Measurements from ENCODE around the gene IL31.

Gene IL31

GRCh38 chr12:122160761-122161160, 13.3 kb downstream of the IL31 start:
- DNase-seq (ENCODE audit: low read depth in 1 of 2, low spot score in 1 of 2) = no peak
- in situ Hi-C loops (cut with HindIII; ENCODE audit: low pct_unique_long_range_greater_than_20kb, low sequenced_read_pairs) = no loop called here
- no peak for TF ChIP-seq JUND (IDR thresholded peaks at IDR 0.05; ENCODE audit: low read depth)

GRCh38 chr12:122159882-122160281, 14.1 kb downstream of the IL31 start:
- peak in 1 of 2 experiments; percentile 48 for DNase-seq (ENCODE audit: low read depth in 1 of 2, low spot score in 1 of 2)
- in situ Hi-C loops (cut with HindIII; ENCODE audit: low pct_unique_long_range_greater_than_20kb, low sequenced_read_pairs) = no loop called here

GRCh38 chr12:122158700-122159285, 15.2 kb downstream of the IL31 start:
- TF ChIP-seq JUND (IDR thresholded peaks at IDR 0.05; ENCODE audit: low read depth) = no peak
- DNase-seq (ENCODE audit: low read depth in 1 of 2, low spot score in 1 of 2) = no peak

More at GRCh38 chr12:122159882-122160281, 14.1 kb downstream of the IL31 start:
- TF ChIP-seq JUND (IDR thresholded peaks at IDR 0.05; ENCODE audit: low read depth) = no peak

GRCh38 chr12:122155705-122156104, 18.3 kb downstream of the IL31 start:
- in situ Hi-C loops (cut with HindIII; ENCODE audit: low pct_unique_long_range_greater_than_20kb, low sequenced_read_pairs) = no loop called here
- no peak for TF ChIP-seq JUND (IDR thresholded peaks at IDR 0.05; ENCODE audit: low read depth)
- no peak for DNase-seq (ENCODE audit: low read depth in 1 of 2, low spot score in 1 of 2)

More at GRCh38 chr12:122158700-122159285, 15.2 kb downstream of the IL31 start:
- in situ Hi-C loops (cut with HindIII; ENCODE audit: low pct_unique_long_range_greater_than_20kb, low sequenced_read_pairs) = no loop called here

GRCh38 chr12:122152754-122153153, 21.3 kb downstream of the IL31 start:
- no peak for DNase-seq (ENCODE audit: low read depth in 1 of 2, low spot score in 1 of 2)
- in situ Hi-C loops (cut with HindIII; ENCODE audit: low pct_unique_long_range_greater_than_20kb, low sequenced_read_pairs) = no loop called here
- no peak for TF ChIP-seq JUND (IDR thresholded peaks at IDR 0.05; ENCODE audit: low read depth)

GRCh38 chr12:122150127-122150681, 23.8 kb downstream of the IL31 start:
- no peak for DNase-seq (ENCODE audit: low read depth in 1 of 2, low spot score in 1 of 2)
- in situ Hi-C loops (cut with HindIII; ENCODE audit: low pct_unique_long_range_greater_than_20kb, low sequenced_read_pairs) = no loop called here

GRCh38 chr12:122148657-122149056, 25.4 kb downstream of the IL31 start:
- no peak for DNase-seq (ENCODE audit: low read depth in 1 of 2, low spot score in 1 of 2)
- TF ChIP-seq JUND (IDR thresholded peaks at IDR 0.05; ENCODE audit: low read depth) = no peak
- in situ Hi-C loops (cut with HindIII; ENCODE audit: low pct_unique_long_range_greater_than_20kb, low sequenced_read_pairs) = no loop called here

More at GRCh38 chr12:122150127-122150681, 23.8 kb downstream of the IL31 start:
- no peak for TF ChIP-seq JUND (IDR thresholded peaks at IDR 0.05; ENCODE audit: low read depth)

- in situ Hi-C loops (cut with HindIII; ENCODE audit: low pct_unique_long_range_greater_than_20kb, low sequenced_read_pairs) = no loop called here
- TF ChIP-seq JUND (IDR thresholded peaks at IDR 0.05; ENCODE audit: low read depth) = no peak
Measured at GRCh38 chr12:122147514-122148290, 26.3 kb downstream of the IL31 start.

GRCh38 chr12:122145505-122146330, 28.3 kb downstream of the IL31 start:
- DNase-seq (ENCODE audit: low read depth in 1 of 2, low spot score in 1 of 2) = no peak
- in situ Hi-C loops (cut with HindIII; ENCODE audit: low pct_unique_long_range_greater_than_20kb, low sequenced_read_pairs) = no loop called here
- TF ChIP-seq JUND (IDR thresholded peaks at IDR 0.05; ENCODE audit: low read depth) = no peak

More at GRCh38 chr12:122147514-122148290, 26.3 kb downstream of the IL31 start:
- DNase-seq (ENCODE audit: low read depth in 1 of 2, low spot score in 1 of 2) = no peak

- in situ Hi-C loops (cut with HindIII; ENCODE audit: low pct_unique_long_range_greater_than_20kb, low sequenced_read_pairs) = no loop called here
- no peak for TF ChIP-seq JUND (IDR thresholded peaks at IDR 0.05; ENCODE audit: low read depth)
- DNase-seq (ENCODE audit: low read depth in 1 of 2, low spot score in 1 of 2) = no peak
Measured at GRCh38 chr12:122144885-122145284, 29.1 kb downstream of the IL31 start.

- DNase-seq (ENCODE audit: low read depth in 1 of 2, low spot score in 1 of 2) = no peak
- in situ Hi-C loops (cut with HindIII; ENCODE audit: low pct_unique_long_range_greater_than_20kb, low sequenced_read_pairs) = no loop called here
- TF ChIP-seq JUND (IDR thresholded peaks at IDR 0.05; ENCODE audit: low read depth) = no peak
Measured at GRCh38 chr12:122142857-122143256, 31.2 kb downstream of the IL31 start.

- TF ChIP-seq JUND (IDR thresholded peaks at IDR 0.05; ENCODE audit: low read depth) = no peak
- no peak for DNase-seq (ENCODE audit: low read depth in 1 of 2, low spot score in 1 of 2)
- in situ Hi-C loops (cut with HindIII; ENCODE audit: low pct_unique_long_range_greater_than_20kb, low sequenced_read_pairs) = no loop called here
Measured at GRCh38 chr12:122141911-122142725, 31.9 kb downstream of the IL31 start.

Measured in T47D (cell line).